K562 (cell line): ENCODE data around the gene RYK. TPM values are rescaled to one million over a fixed set of nuclear protein-coding genes. Genes with fewer than 3 reads are reported as not detected.

Experiments
- CHCHD3 ChIP-seq: fragments of 250-450 bp; sonication (Bioruptor Pico); IDR thresholded peaks from 2 replicates; pipeline ENCODE4 v2.1.2; 2022; ENCODE audit warnings: mild to moderate bottlenecking
- CHD4 ChIP-seq: fragments of 200-600 bp; sonication (generic); IDR thresholded peaks from 3 replicates; pipeline ENCODE4 v1.6.1; 2012; ENCODE audit warnings: low read depth, mild to moderate bottlenecking, mixed read lengths, low read length, inconsistent platforms; ENCODE audit not compliant: insufficient read depth, insufficient replicate concordance, poor library complexity, severe bottlenecking
- FOXJ2 ChIP-seq: fragments of 200-800 bp; sonication (Bioruptor generic); IDR thresholded peaks from 2 replicates; pipeline ENCODE4 v1.6.1; 2016; ENCODE audit warnings: missing genetic modification characterization, missing compliant biosample characterization
- JUNB ChIP-seq: fragments of 450-650 bp; formaldehyde crosslinking; conservative IDR thresholded peaks from 2 replicates; pipeline ENCODE4 v1.4.0; 2020; ENCODE audit warnings: mild to moderate bottlenecking
- MYC ChIP-seq, 2 experiments: fragments of 250-450 bp in 1 of 2; sonication (Bioruptor Pico) in 1 of 2; IDR thresholded peaks; 2 replicates each; pipeline versions ENCODE4 v1.5.1 to v1.6.1; 2012 to 2021; ENCODE audit warnings: low read depth in 2 of 2, borderline replicate concordance in 1 of 2, improper control_type of control experiment in 1 of 2, low read length in 1 of 2, mild to moderate bottlenecking in 1 of 2, moderate library complexity in 1 of 2
- NBN ChIP-seq: fragments of 450-650 bp; IDR thresholded peaks from 2 replicates; pipeline ENCODE4 v1.6.1; 2016; ENCODE audit warnings: low read depth, mild to moderate bottlenecking
- NCOA4 ChIP-seq: fragments of 450-650 bp; IDR thresholded peaks from 2 replicates; pipeline ENCODE4 v1.6.1; 2018; ENCODE audit warnings: mild to moderate bottlenecking; ENCODE audit not compliant: partially characterized antibody
- NONO ChIP-seq, 2 experiments: fragments of 200-400 bp in 1 of 2; fragments of 450-650 bp in 1 of 2; formaldehyde crosslinking in 1 of 2; IDR thresholded peaks; 2 replicates each; pipeline ENCODE4 v1.6.1; 2017; ENCODE audit warnings: low read depth in 2 of 2, mild to moderate bottlenecking in 2 of 2, moderate library complexity in 2 of 2, low read length in 1 of 2
- NR2C2 ChIP-seq, 2 experiments: fragments of 200-800 bp in 1 of 2; sonication (Bioruptor generic) in 1 of 2; sonication (generic) in 1 of 2; formaldehyde crosslinking in 1 of 2; IDR thresholded peaks; 2 replicates each; pipeline versions ENCODE4 v1.6.1 to v1.8.0; 2016 to 2022; ENCODE audit warnings: mild to moderate bottlenecking in 1 of 2, missing compliant biosample characterization in 1 of 2, missing genetic modification characterization in 1 of 2, missing genetic modification reagents in 1 of 2
- PRMT5 ChIP-seq: sonication (generic); formaldehyde crosslinking; IDR thresholded peaks from 2 replicates; pipeline ENCODE4 v1.5.0; 2020; ENCODE audit warnings: missing genetic modification reagents
- RNF219 ChIP-seq: fragments of 250-450 bp; sonication (Bioruptor Pico); IDR thresholded peaks from 2 replicates; pipeline ENCODE4 v1.5.0; 2022; ENCODE audit warnings: mild to moderate bottlenecking
- SOX6 ChIP-seq: fragments of 450-650 bp; IDR thresholded peaks from 2 replicates; pipeline ENCODE4 v1.6.1; 2014; ENCODE audit warnings: mild to moderate bottlenecking
- TGIF2 ChIP-seq: sonication (generic); formaldehyde crosslinking; IDR thresholded peaks from 2 replicates; pipeline ENCODE4 v1.8.1; 2022; ENCODE audit warnings: mild to moderate bottlenecking, missing genetic modification reagents, moderate library complexity
- THRAP3 ChIP-seq: fragments of 450-650 bp; IDR thresholded peaks from 2 replicates; pipeline ENCODE4 v1.6.1; 2016; ENCODE audit warnings: mild to moderate bottlenecking, inconsistent platforms, borderline replicate concordance
- TOE1 ChIP-seq, 2 experiments: fragments of 450-650 bp in 1 of 2; sonication (generic) in 1 of 2; formaldehyde crosslinking in 1 of 2; IDR thresholded peaks; 2 replicates each; pipeline versions ENCODE4 v1.7.1 to v1.8.0; 2016 to 2022; ENCODE audit warnings: borderline replicate concordance in 2 of 2, mild to moderate bottlenecking in 2 of 2, antibody characterized with exemption in 1 of 2, inconsistent platforms in 1 of 2, low read depth in 1 of 2, missing genetic modification reagents in 1 of 2, moderate library complexity in 1 of 2
- TRIM24 ChIP-seq, 2 experiments: fragments of 450-650 bp; IDR thresholded peaks; 2 replicates each; pipeline ENCODE4 v1.6.1; 2016
- ZHX1 ChIP-seq: fragments of 150-350 bp; conservative IDR thresholded peaks from 2 replicates; pipeline ENCODE4 v1.6.1; 2014; ENCODE audit warnings: low read length
- ZNF174 ChIP-seq: fragments of 250-450 bp; sonication (Bioruptor Pico); IDR thresholded peaks from 2 replicates; pipeline ENCODE4 v1.4.0; 2020; ENCODE audit warnings: mild to moderate bottlenecking
- ZNF175 ChIP-seq: fragments of 200-800 bp; sonication (Bioruptor generic); IDR thresholded peaks from 2 replicates; pipeline ENCODE4 v1.6.1; 2016; ENCODE audit warnings: low read depth, mild to moderate bottlenecking, missing genetic modification characterization, missing compliant biosample characterization
- ZNF24 ChIP-seq: fragments of 450-650 bp; IDR thresholded peaks from 2 replicates; pipeline ENCODE4 v1.6.1; 2016
- ZNF57 ChIP-seq: fragments of 450-650 bp; formaldehyde crosslinking; IDR thresholded peaks from 2 replicates; pipeline ENCODE4 v1.4.0; 2020; ENCODE audit warnings: mild to moderate bottlenecking, moderate library complexity
- ZNF717 ChIP-seq: fragments of 250-450 bp; sonication (Bioruptor Pico); IDR thresholded peaks from 2 replicates; pipeline ENCODE4 v1.5.0; 2021
- polyA plus RNA-seq, 8 experiments: library from polyadenylated mRNA; depleted of rRNA in 4 of 8; stranded (reverse) in 5 of 8; unstranded in 3 of 8; fragments of >200 nt; fragmentation: Nextera tagmentation in 2 of 8; fragmentation: Illumina TruSeq in 1 of 8; extraction: Ambion mirVana in 2 of 8; extraction: Trizol in 1 of 8; gene quantifications; 2 replicates each; pipeline versions ENCODE4 v1.2.1 to v1.2.3, GENCODE V29; 2011 to 2014; ENCODE audit warnings: inconsistent platforms in 1 of 8, missing spikeins in 1 of 8
- total RNA-seq, 7 experiments: library from RNA; depleted of rRNA in 6 of 7; stranded (reverse); fragments of >200 nt in 6 of 7; fragmentation: Illumina TruSeq in 2 of 7; extraction: Trizol in 2 of 7; gene quantifications; 2 replicates each; pipeline versions ENCODE4 v1.2.1 to v1.2.3, GENCODE V29; 2011 to 2021; ENCODE audit warnings: low replicate concordance in 1 of 7

RYK gene
- total and polyA plus RNA-seq, 9 of the 15 experiments (the other 6 are each of a cell fraction or from before 2014, with no cell fraction given): 4.2 to 29.5 (median 16.6) TPM

GRCh38 chr3:134250717-134251220, at the start of gene RYK (continued):
- no peak for TF ChIP-seq CHD4
- TF ChIP-seq ZNF175 (CRISPR knock-in tag): no peak
- TF ChIP-seq PRMT5: no peak
- TF ChIP-seq ZNF24: no peak
- TF ChIP-seq NR2C2 (CRISPR knock-in tag; IDR thresholded peaks at IDR 0.05): no peak
- no peak for TF ChIP-seq NR2C2 (tag; IDR thresholded peaks at IDR 0.05)
- TF ChIP-seq ZHX1: no peak
- TF ChIP-seq RNF219 (CRISPR knock-in tag): no peak
- TF ChIP-seq ZNF174: no peak
- TF ChIP-seq THRAP3: no peak
- no peak for TF ChIP-seq NBN
- TF ChIP-seq NCOA4: no peak
- no peak for TF ChIP-seq TRIM24 (IDR thresholded peaks at IDR 0.05)
- TF ChIP-seq FOXJ2 (tag): no peak
- no peak for TF ChIP-seq ZNF57
- TF ChIP-seq TGIF2 (CRISPR knock-in tag): no peak
- TF ChIP-seq JUNB: no peak
- 0 out of 2 replicates have a peak, but pooled peaks have one; percentile 23 for TF ChIP-seq SOX6
- TF ChIP-seq TOE1 (IDR thresholded peaks at IDR 0.05; ENCODE audit: borderline replicate concordance): no peak
- TF ChIP-seq TOE1 (CRISPR knock-in tag; IDR thresholded peaks at IDR 0.05; ENCODE audit: borderline replicate concordance, low read depth): no peak
- TF ChIP-seq ZNF717 (CRISPR knock-in tag): no peak
- peak; percentile 27 to 37; a peak in 1 of 4 replicates for TF ChIP-seq NONO (IDR thresholded peaks at IDR 0.05; ENCODE audit: low read depth in 2 of 2, low read length in 1 of 2)
- TF ChIP-seq MYC (IDR thresholded peaks at IDR 0.05; ENCODE audit: low read depth, low read length): peak; percentile 54; the same call in 1 of the 2 replicates
- no peak for TF ChIP-seq MYC (CRISPR knock-in tag; IDR thresholded peaks at IDR 0.05; ENCODE audit: borderline replicate concordance, low read depth)
- no peak for TF ChIP-seq CHCHD3
